22Rv1 (cell line): ENCODE data around the gene TSPAN9.

ENCODE experiments used
- CTCF ChIP-seq: fragments of 450-650 bp; IDR thresholded peaks from 2 replicates; pipeline ENCODE4 v1.5.1; 2017; ENCODE audit warnings: mild to moderate bottlenecking
- ZFX ChIP-seq: fragments of 450-650 bp; IDR thresholded peaks from 2 replicates; pipeline ENCODE4 v1.6.1; 2017; ENCODE audit warnings: antibody characterized with exemption, borderline replicate concordance

DNA sequence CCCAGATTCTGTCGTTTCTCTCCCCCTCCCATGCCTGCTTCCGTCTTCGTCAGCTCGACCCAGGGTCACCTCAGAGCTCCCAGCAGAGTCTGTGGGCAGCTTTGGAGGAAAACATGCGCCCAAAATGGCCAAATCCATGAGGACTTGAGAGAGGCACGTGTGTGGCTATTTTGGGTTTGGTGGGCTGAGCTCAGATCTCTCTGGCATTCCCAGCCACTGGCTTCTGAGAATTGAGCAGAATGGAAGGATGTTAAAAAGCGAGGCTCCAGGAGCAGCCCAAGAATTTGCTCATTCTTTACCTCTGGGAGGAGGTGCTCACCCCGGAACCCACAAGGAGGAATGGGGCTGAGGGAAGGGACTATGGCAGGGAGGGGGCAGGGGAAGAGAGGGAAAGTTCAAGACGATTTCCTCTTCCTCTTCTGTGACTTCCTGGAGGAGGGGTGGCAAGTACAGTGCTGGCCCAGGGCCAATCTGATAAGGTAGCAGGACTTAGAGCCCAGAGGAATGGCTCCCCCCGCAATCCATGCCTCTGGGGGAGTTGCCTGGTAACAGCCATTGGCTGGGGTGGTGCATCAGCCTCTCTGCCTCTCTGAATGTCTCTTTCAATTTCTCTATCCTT is 20.1 kb downstream of the TSPAN9 start:
- TF ChIP-seq CTCF (no peak), ZFX (no peak)
